PFSK-1 (cell line): ENCODE results near the gene DCTN3.

ENCODE experiments used
- FOXP2 ChIP-seq: optimal IDR thresholded peaks from 2 replicates; pipeline ENCODE3; 2011; ENCODE audit warnings: borderline replicate concordance, control low read depth, inconsistent platforms; ENCODE audit not compliant: insufficient read depth; ENCODE audit errors: extremely low read length, extremely low read depth
- POLR2AphosphoS5 ChIP-seq: IDR thresholded peaks from 2 replicates; pipeline ENCODE4 v1.6.1; 2012; ENCODE audit warnings: low read depth, mild to moderate bottlenecking, control low read depth, low read length, moderate library complexity
- REST ChIP-seq, 2 experiments: IDR thresholded peaks; 2 replicates each; pipeline versions ENCODE4 v1.6.1 to v1.8.0; 2011 to 2012; ENCODE audit warnings: low read depth in 2 of 2, low read length in 2 of 2, control low read depth in 1 of 2, inconsistent platforms in 1 of 2, mild to moderate bottlenecking in 1 of 2, moderate library complexity in 1 of 2; ENCODE audit not compliant: insufficient read depth in 1 of 2
- SIN3A ChIP-seq: IDR thresholded peaks from 2 replicates; pipeline ENCODE4 v1.6.1; 2012; ENCODE audit warnings: mild to moderate bottlenecking, low read length, moderate library complexity, borderline replicate concordance; ENCODE audit not compliant: insufficient read depth
- TAF1 ChIP-seq: IDR thresholded peaks from 2 replicates; pipeline ENCODE4 v1.6.1; 2012; ENCODE audit warnings: low read length, control low read depth, borderline replicate concordance; ENCODE audit not compliant: insufficient read depth

Gene DCTN3

GRCh38 chr9:34584970-34585369, 35.3 kb downstream of the DCTN3 start:
- TF ChIP-seq FOXP2 (no peak), SIN3A (no peak), TAF1 (no peak), POLR2AphosphoS5 (no peak), REST (IDR thresholded peaks at IDR 0.05; ENCODE audit: insufficient read depth in 1 of 2, low read depth in 2 of 2, low read length in 2 of 2) (no peak)

- TF ChIP-seq FOXP2: no peak
- TF ChIP-seq TAF1: no peak
- no peak for TF ChIP-seq POLR2AphosphoS5
- TF ChIP-seq SIN3A: no peak
- no peak for TF ChIP-seq REST (IDR thresholded peaks at IDR 0.05; ENCODE audit: insufficient read depth in 1 of 2, low read depth in 2 of 2, low read length in 2 of 2)
Measured at GRCh38 chr9:34582787-34583186, 37.5 kb downstream of the DCTN3 start.

- TF ChIP-seq FOXP2: no peak
- no peak for TF ChIP-seq TAF1
- no peak for TF ChIP-seq SIN3A
- TF ChIP-seq POLR2AphosphoS5: no peak
- TF ChIP-seq REST (IDR thresholded peaks at IDR 0.05; ENCODE audit: insufficient read depth in 1 of 2, low read depth in 2 of 2, low read length in 2 of 2): no peak
Measured at GRCh38 chr9:34581318-34581717, 39.0 kb downstream of the DCTN3 start.

GRCh38 chr9:34580358-34580757, 39.9 kb downstream of the DCTN3 start:
- TF ChIP-seq SIN3A: no peak
- no peak for TF ChIP-seq REST (IDR thresholded peaks at IDR 0.05; ENCODE audit: insufficient read depth in 1 of 2, low read depth in 2 of 2, low read length in 2 of 2)
- TF ChIP-seq POLR2AphosphoS5: no peak
- TF ChIP-seq FOXP2: no peak
- no peak for TF ChIP-seq TAF1

DNA sequence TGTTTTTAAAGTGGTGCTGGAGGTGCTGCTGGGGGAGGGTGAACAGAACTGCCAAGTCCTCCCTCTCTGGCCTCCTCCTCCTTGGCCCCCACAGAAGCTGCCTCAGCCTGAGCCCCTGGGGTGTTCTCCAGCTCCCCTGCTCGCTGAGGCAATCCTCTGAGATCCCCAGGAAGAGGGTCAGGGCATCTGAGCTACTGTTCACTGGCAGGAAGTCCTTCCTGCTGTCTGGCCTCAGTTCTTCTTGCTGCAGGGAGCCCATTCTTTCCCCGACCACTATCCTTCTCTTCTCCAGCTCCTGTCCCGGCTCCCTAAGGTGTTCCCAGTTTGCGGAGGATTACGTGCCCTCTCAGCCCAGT, 40.5 kb downstream of the DCTN3 start:
- no peak for TF ChIP-seq FOXP2
- no peak for TF ChIP-seq REST (IDR thresholded peaks at IDR 0.05; ENCODE audit: insufficient read depth in 1 of 2, low read depth in 2 of 2, low read length in 2 of 2)
- TF ChIP-seq POLR2AphosphoS5: no peak
- no peak for TF ChIP-seq SIN3A
- TF ChIP-seq TAF1: no peak
